Endothelial cell (in vitro differentiated cells): ENCODE data around the gene ADGRG1. TPM values are rescaled to one million over a fixed set of nuclear protein-coding genes. Genes with fewer than 3 reads are reported as not detected.
A peak's percentile ranks its signal among the peaks of the same experiment; 100 is the strongest.

ENCODE experiments used
- DNase-seq: peaks from one replicate; pipeline ENCODE4 v3.0.0; 2021; ENCODE audit warnings: low spot score
- H3K27ac Mint-ChIP-seq: one replicate; pipeline ENCODE4 v1.8.0; 2021; ENCODE audit warnings: mixed read lengths, inconsistent platforms; ENCODE audit not compliant: unreplicated experiment
- H3K27me3 Mint-ChIP-seq: one replicate; pipeline ENCODE4 v1.8.0; 2021; ENCODE audit warnings: mild to moderate bottlenecking, moderate library complexity, mixed read lengths, inconsistent platforms; ENCODE audit not compliant: unreplicated experiment
- H3K36me3 Mint-ChIP-seq: one replicate; pipeline ENCODE4 v1.8.0; 2021; ENCODE audit warnings: mild to moderate bottlenecking, low read depth, mixed read lengths, inconsistent platforms; ENCODE audit not compliant: unreplicated experiment
- H3K4me1 Mint-ChIP-seq: one replicate; pipeline ENCODE4 v1.8.0; 2021; ENCODE audit warnings: mild to moderate bottlenecking, mixed read lengths, inconsistent platforms; ENCODE audit not compliant: unreplicated experiment
- H3K4me3 Mint-ChIP-seq: one replicate; pipeline ENCODE4 v1.8.0; 2021; ENCODE audit warnings: mild to moderate bottlenecking, mixed read lengths, inconsistent platforms; ENCODE audit not compliant: unreplicated experiment
- H3K9me3 Mint-ChIP-seq: one replicate; pipeline ENCODE4 v1.8.0; 2021; ENCODE audit warnings: mixed read lengths, inconsistent platforms; ENCODE audit not compliant: unreplicated experiment
- CTCF ChIP-seq: fragments of 200-600 bp; sonication (generic); IDR thresholded peaks from one replicate; pipeline ENCODE4 v1.5.0; 2021; ENCODE audit warnings: antibody characterized with exemption; ENCODE audit not compliant: unreplicated experiment
- total RNA-seq: library from RNA; stranded (reverse); fragmentation: NEBNext Ultra II Directional; extraction: Animal tissue kit (Norgen Biotek cat#: 25700); gene quantifications from one replicate; pipeline ENCODE4 v1.2.1, GENCODE V29; 2021; ENCODE audit not compliant: unreplicated experiment

Gene ADGRG1
- total RNA-seq, 1 donor from 2014 or later = 2.7 TPM

GRCh38 chr16:57643910-57644309, 15.5 kb downstream of the ADGRG1 start:
- H3K4me1 Mint-ChIP-seq = peaks cover 23% of the 10 kb centered on the region
- H3K4me3 Mint-ChIP-seq = no peak overlapping the region
- H3K36me3 Mint-ChIP-seq = no peaks in the 10 kb centered on the region
- H3K9me3 Mint-ChIP-seq = no peaks in the 10 kb centered on the region
- no peak overlapping the region for H3K27ac Mint-ChIP-seq
- TF ChIP-seq CTCF = no peak
- DNase-seq = no peak
- peaks cover 12% of the 10 kb centered on the region for H3K27me3 Mint-ChIP-seq

GRCh38 chr16:57644383-57645014, 16.1 kb downstream of the ADGRG1 start:
- Mint-ChIP-seq H3K4me3 (no peak overlapping the region), H3K9me3 (no peaks in the 10 kb centered on the region), H3K4me1 (peaks cover 23% of the 10 kb centered on the region), H3K27me3 (peaks cover 12% of the 10 kb centered on the region), H3K36me3 (no peaks in the 10 kb centered on the region), H3K27ac (no peak overlapping the region)
- TF ChIP-seq CTCF = no peak
- no peak for DNase-seq

GRCh38 chr16:57645169-57645568, 16.7 kb downstream of the ADGRG1 start:
- TF ChIP-seq CTCF = no peak
- no peaks in the 10 kb centered on the region for H3K9me3 Mint-ChIP-seq
- H3K27me3 Mint-ChIP-seq = peaks cover 10% of the 10 kb centered on the region
- H3K4me3 Mint-ChIP-seq = no peak overlapping the region
- peaks cover 23% of the 10 kb centered on the region for H3K4me1 Mint-ChIP-seq
- H3K36me3 Mint-ChIP-seq = no peaks in the 10 kb centered on the region
- no peak overlapping the region for H3K27ac Mint-ChIP-seq
- no peak for DNase-seq

GRCh38 chr16:57645691-57646387, 17.4 kb downstream of the ADGRG1 start:
- H3K27ac Mint-ChIP-seq = peak overlapping the region; percentile 36
- H3K4me3 Mint-ChIP-seq = no peak overlapping the region
- H3K4me1 Mint-ChIP-seq = peaks cover 23% of the 10 kb centered on the region
- H3K36me3 Mint-ChIP-seq = no peaks in the 10 kb centered on the region
- peak; percentile 24 for DNase-seq
- H3K27me3 Mint-ChIP-seq = peaks cover 9% of the 10 kb centered on the region
- TF ChIP-seq CTCF = no peak
- no peaks in the 10 kb centered on the region for H3K9me3 Mint-ChIP-seq

GRCh38 chr16:57646388-57647039, 18.1 kb downstream of the ADGRG1 start:
- no peak for DNase-seq
- no peak overlapping the region for H3K27ac Mint-ChIP-seq
- H3K4me1 Mint-ChIP-seq = peaks cover 24% of the 10 kb centered on the region

More at GRCh38 chr16:57646388-57647039, 18.1 kb downstream of the ADGRG1 start:
- TF ChIP-seq CTCF = no peak
- Mint-ChIP-seq H3K9me3 (no peaks in the 10 kb centered on the region), H3K27me3 (peaks cover 9% of the 10 kb centered on the region), H3K36me3 (no peaks in the 10 kb centered on the region), H3K4me3 (no peak overlapping the region)
